ENCODE results near the gene MAML2. TPM values are rescaled to one million over a fixed set of nuclear protein-coding genes. Genes with fewer than 3 reads are reported as not detected.

Gene MAML2
- total RNA-seq (2021; fragmentation: NEBNext Ultra II Directional; extraction: Animal tissue kit (Norgen Biotek cat#: 25700)) (6.6 and 6.8 TPM in 2 replicates), polyA plus RNA-seq (2011; rRNA removed) (2.5 and 3.8 TPM in 2 replicates), polyA minus RNA-seq (2011; rRNA and poly(A)+ RNA removed) (6.3 and 10.5 TPM in 2 replicates)
- polyA plus RNA-seq (2011; cell fraction: cytosol; rRNA removed), result 2.8 TPM
- polyA plus RNA-seq (2011; cell fraction: nucleus; rRNA removed), result 3.6 TPM
- 2.0 to 3.5 TPM (median 2.5 TPM) in 4 replicates for polyA plus RNA-seq (2012, experiment 1 of 2)
- polyA plus RNA-seq (2012, experiment 2 of 2), result 0.17 TPM
- 4.4 TPM for polyA plus RNA-seq (2013, experiment 1 of 2)
- 4.5 TPM for polyA plus RNA-seq (2013, experiment 2 of 2)
- 5.4 TPM for polyA minus RNA-seq (2011; cell fraction: cytosol; rRNA and poly(A)+ RNA removed)
- 14.2 TPM for polyA minus RNA-seq (2011; cell fraction: nucleus; rRNA and poly(A)+ RNA removed)
- long read RNA-seq, experiment 1, partial matches to known transcripts, result 0 of 1 reads
- long read RNA-seq, experiment 1, other reads (novel, unspliced or antisense), result 1 of 1 reads
- long read RNA-seq, experiment 2, result 0 reads

DNA sequence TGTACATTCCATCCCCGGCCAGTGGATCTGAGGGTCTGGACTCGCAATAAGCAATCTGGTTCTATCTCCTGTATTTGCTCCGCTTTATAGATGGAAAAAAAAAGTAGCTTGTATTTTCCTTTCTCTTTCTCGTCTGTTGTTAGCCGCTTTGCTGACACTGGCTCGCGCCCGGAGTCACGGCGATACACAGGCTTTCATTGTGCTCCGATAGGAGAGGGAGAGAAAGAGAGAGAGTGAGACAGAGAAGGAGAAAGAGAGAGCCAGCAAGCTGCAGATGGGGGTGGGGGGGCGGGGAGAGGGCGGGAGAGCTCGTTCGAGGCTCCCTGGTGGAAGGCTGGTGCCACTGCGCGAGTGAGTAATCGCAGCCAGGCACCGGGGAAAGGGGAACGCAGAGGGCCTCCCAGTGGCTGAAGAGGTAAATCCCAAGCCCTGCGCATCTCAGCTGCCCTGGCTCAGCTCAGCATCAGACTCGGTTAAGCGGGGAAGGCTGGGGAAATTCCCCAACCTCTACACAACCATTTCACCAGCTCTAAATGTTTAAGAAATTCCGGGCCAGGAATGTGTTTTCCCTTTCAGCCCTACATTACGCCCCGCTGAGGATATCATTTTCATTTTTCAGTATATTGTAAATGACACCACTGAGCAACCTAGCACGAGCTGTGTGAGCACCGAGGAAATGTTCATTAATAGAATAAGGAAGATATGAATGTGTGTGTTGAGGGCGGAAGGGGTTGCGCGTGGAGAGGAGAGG is at the start of gene MAML2:
TSS of gene MAML2 (minus strand) at position 235 of the 751 bp plus-strand sequence. CDS start 1,300 bp downstream, outside the sequence.
- DNase-seq (ENCODE audit: low read depth in 1 of 2, low spot score in 2 of 2) (peak; percentile 81 to 84), FAIRE-seq (no peak)
- CTCF ChIA-PET (ENCODE audit: partially characterized antibody), result interaction anchor here (0.6 to 7.7 kb wide), 91 partner anchors 9 to 702 kb away, joined by 3 to 49 read pairs (median 5); partner anchors contain the start of genes CCDC82 and JRKL
- no peak within 1 kb of the TSS; the same call in 1 of the 2 replicates for H2BK12ac ChIP-seq (ENCODE audit: low read depth, low read length)
- no peak within 1 kb of the TSS for H3K23ac ChIP-seq (ENCODE audit: insufficient read length)
- peaks cover 0 to 19% (median 6%) of the 10 kb centered on the region in 4 experiments; a peak in 6 of 7 replicates for H3K4me1 ChIP-seq (replicated peaks in 1 of 4; ENCODE audit: control insufficient read depth in 3 of 4, insufficient read depth in 4 of 4, low read length in 3 of 4)
- H2BK120ac ChIP-seq (replicated peaks; ENCODE audit: low read depth, low read length), result no peak within 1 kb of the TSS
- 0 out of 2 replicates have a peak within 1 kb of the TSS, but pooled peaks have one; percentile 77 for H2BK15ac ChIP-seq (ENCODE audit: low read length)
- peaks cover 0 to 7% of the 10 kb centered on the region in 2 experiments; a peak in 1 of 4 replicates for H3K79me2 ChIP-seq (ENCODE audit: control insufficient read depth in 1 of 2, insufficient read depth in 2 of 2, low read length in 2 of 2)
- 20 to 100% methylated on average over 4 to 26 of the region's 31 CpGs for WGBS, 2 experiments (ENCODE audit: extremely low coverage in 1 of 2, insufficient coverage in 1 of 2, insufficient read length in 1 of 2, insufficient replicate concordance in 2 of 2, low coverage in 1 of 2, low lambda C conversion rate in 2 of 2, missing lambda C conversion rate in 1 of 2)
- peak within 1 kb of the TSS; percentile 21 for H3K56ac ChIP-seq (replicated peaks; ENCODE audit: insufficient read length, low read depth, low read length)
- no peak within 1 kb of the TSS for H4K91ac ChIP-seq (replicated peaks; ENCODE audit: insufficient read length, low read length)
- no peaks in the 10 kb centered on the region for H4K20me1 ChIP-seq (replicated peaks in 1 of 2; ENCODE audit: control insufficient read depth in 1 of 2, insufficient read depth in 2 of 2, low read length in 2 of 2)
- no peak within 1 kb of the TSS for H2AK5ac ChIP-seq (ENCODE audit: low read depth, low read length)
- H3K4me2 ChIP-seq (ENCODE audit: insufficient read depth in 1 of 2, low read depth in 2 of 2, low read length in 2 of 2), result peak within 1 kb of the TSS; percentile 51 to 84
- no peak within 1 kb of the TSS for H3K4ac ChIP-seq (replicated peaks; ENCODE audit: insufficient read length, low read depth, low read length)
- no peaks in the 10 kb centered on the region; the same call in 1 of the 2 replicates for H3K79me1 ChIP-seq (ENCODE audit: low read depth, low read length)
- H3K14ac ChIP-seq (ENCODE audit: insufficient read length), result no peak within 1 kb of the TSS
- H3K9me3 ChIP-seq (ENCODE audit: insufficient read depth in 2 of 2, low read depth in 1 of 2, low read length in 1 of 2), result no peaks in the 10 kb centered on the region
- peak within 1 kb of the TSS; percentile 68; the same call in 1 of the 2 replicates for H3K18ac ChIP-seq (ENCODE audit: extremely low read depth, low read length)
- peaks cover 6% of the 10 kb centered on the region; the same call in 1 of the 2 replicates for H3K23me2 ChIP-seq (ENCODE audit: low read depth, low read length)
- H3K27me3 ChIP-seq (replicated peaks in 1 of 4; ENCODE audit: control insufficient read depth in 3 of 4, extremely low read depth in 1 of 4, insufficient read depth in 3 of 4, low read length in 3 of 4), result peaks cover 0 to 3% (median 0%) of the 10 kb centered on the region in 4 experiments; a peak in 1 of 7 replicates
- POLR2A ChIA-PET (ENCODE audit: partially characterized antibody), result interaction anchor here (0.8 to 3.3 kb wide), 5 partner anchors 11 to 287 kb away, joined by 4 to 13 read pairs (median 5); partner anchors contain the start of genes CCDC82 and JRKL
- H2BK5ac ChIP-seq (ENCODE audit: low read depth, low read length), result no peak within 1 kb of the TSS
- H3K27ac ChIP-seq (ENCODE audit: low read depth, low read length), result no peak within 1 kb of the TSS
- no peaks in the 10 kb centered on the region for H3K36me3 ChIP-seq (ENCODE audit: control insufficient read depth in 2 of 4, insufficient read depth in 4 of 4, low read length in 3 of 4)
- peak within 1 kb of the TSS in 1 of 4 experiments; percentile 54; a peak in 1 of 7 replicates for H3K9ac ChIP-seq (replicated peaks in 1 of 4; ENCODE audit: extremely low read depth in 1 of 4, low read depth in 3 of 4, low read length in 3 of 4)
- H3K4me3 ChIP-seq (ENCODE audit: extremely low read depth in 1 of 4, insufficient read depth in 2 of 4, low read depth in 3 of 4, low read length in 4 of 4), result peak within 1 kb of the TSS; percentile 48 to 95 (median 70)
- peak within 1 kb of the TSS; percentile 66; the same call in 1 of the 2 replicates for H4K8ac ChIP-seq (ENCODE audit: extremely low read depth, insufficient read depth, low read length)
- H2BK20ac ChIP-seq (ENCODE audit: low read length), result no peak within 1 kb of the TSS
- H2AFZ ChIP-seq (ENCODE audit: low read length), result peak within 1 kb of the TSS; percentile 98
- H4K5ac ChIP-seq (ENCODE audit: insufficient read length, low read depth, low read length), result no peak within 1 kb of the TSS
- TF ChIP-seq HDAC2 (IDR thresholded peaks at IDR 0.05; ENCODE audit: borderline replicate concordance in 1 of 2, low read depth in 2 of 2, low read length in 2 of 2) (no peak), RBBP5 (IDR thresholded peaks at IDR 0.05; ENCODE audit: borderline replicate concordance, low read depth, low read length) (0 out of 2 replicates have a peak, but pooled peaks have one; percentile 13), JUND (IDR thresholded peaks at IDR 0.05; ENCODE audit: low read length) (peak; percentile 46), EP300 (IDR thresholded peaks at IDR 0.05; ENCODE audit: borderline replicate concordance in 1 of 2, low read depth in 2 of 2, low read length in 2 of 2) (peak in 1 of 2 experiments; percentile 5; a peak in 1 of 3 replicates), SRF (IDR thresholded peaks at IDR 0.05; ENCODE audit: low read depth, low read length) (no peak), SP1 (IDR thresholded peaks at IDR 0.05; ENCODE audit: low read depth, low read length) (no peak), NRF1 (IDR thresholded peaks at IDR 0.05; ENCODE audit: low read depth, low read length) (peak; percentile 23; the same call in 1 of the 2 replicates)
